Type B pancreatic cell (in vitro differentiated cells): ENCODE data around the gene DUSP2. TPM values are rescaled to one million over a fixed set of nuclear protein-coding genes. Genes with fewer than 3 reads are reported as not detected.

Experiments
- DNase-seq: peaks from one replicate; pipeline ENCODE4 v3.0.0; 2021; ENCODE audit warnings: mixed read lengths; ENCODE audit not compliant: unreplicated experiment; ENCODE audit errors: extremely low spot score
- H3K27ac Mint-ChIP-seq: 2 replicates; pipeline ENCODE4 v1.8.0; 2021; ENCODE audit warnings: mild to moderate bottlenecking, mixed read lengths
- H3K27me3 Mint-ChIP-seq: 2 replicates; pipeline ENCODE4 v1.8.0; 2021; ENCODE audit warnings: mixed read lengths
- H3K36me3 Mint-ChIP-seq: 2 replicates; pipeline ENCODE4 v1.8.0; 2021; ENCODE audit warnings: mixed read lengths
- H3K4me1 Mint-ChIP-seq: one replicate; pipeline ENCODE4 v1.8.0; 2021; ENCODE audit warnings: mixed read lengths; ENCODE audit not compliant: unreplicated experiment
- H3K4me3 Mint-ChIP-seq: 2 replicates; pipeline ENCODE4 v1.8.0; 2021; ENCODE audit warnings: mild to moderate bottlenecking, mixed read lengths
- H3K9me3 Mint-ChIP-seq: 2 replicates; pipeline ENCODE4 v1.8.0; 2021; ENCODE audit warnings: mixed read lengths
- CTCF ChIP-seq: fragments of 200-600 bp; sonication (generic); conservative IDR thresholded peaks from 2 replicates; pipeline ENCODE4 v1.5.0; 2021; ENCODE audit warnings: antibody characterized with exemption, mild to moderate bottlenecking
- total RNA-seq: library from RNA; stranded (reverse); gene quantifications from 2 replicates; pipeline ENCODE4 v1.2.1, GENCODE V29; 2021; ENCODE audit warnings: low replicate concordance

Gene DUSP2
- total RNA-seq, 1 donor from 2014 or later = 4.5 TPM

GRCh38 chr2:96110621-96111256 lies 34.5 kb downstream of the DUSP2 start:
- TF ChIP-seq CTCF = no peak
- no peak for DNase-seq
- Mint-ChIP-seq H3K4me1 (peaks cover 11% of the 10 kb centered on the region), H3K27ac (peak overlapping the region; percentile 51), H3K4me3 (no peak overlapping the region), H3K27me3 (peaks cover 6% of the 10 kb centered on the region), H3K9me3 (no peaks in the 10 kb centered on the region), H3K36me3 (no peaks in the 10 kb centered on the region)

GRCh38 chr2:96109931-96110511 lies 35.2 kb downstream of the DUSP2 start:
- Mint-ChIP-seq H3K27me3 (no peaks in the 10 kb centered on the region), H3K36me3 (no peaks in the 10 kb centered on the region), H3K9me3 (peaks cover 3% of the 10 kb centered on the region), H3K4me1 (peaks cover 11% of the 10 kb centered on the region), H3K4me3 (no peak overlapping the region), H3K27ac (no peak overlapping the region)
- no peak for TF ChIP-seq CTCF
- no peak for DNase-seq

GRCh38 chr2:96109361-96109680 lies 35.9 kb downstream of the DUSP2 start:
- DNase-seq = no peak
- no peak overlapping the region for H3K4me3 Mint-ChIP-seq

GRCh38 chr2:96108541-96109360 lies 36.5 kb downstream of the DUSP2 start:
- no peak for DNase-seq
- Mint-ChIP-seq H3K27ac (no peak overlapping the region), H3K27me3 (no peaks in the 10 kb centered on the region)

More at GRCh38 chr2:96109361-96109680, 35.9 kb downstream of the DUSP2 start:
- Mint-ChIP-seq H3K9me3 (peaks cover 6% of the 10 kb centered on the region), H3K4me1 (peaks cover 11% of the 10 kb centered on the region), H3K27ac (no peak overlapping the region), H3K27me3 (no peaks in the 10 kb centered on the region), H3K36me3 (no peaks in the 10 kb centered on the region)
- no peak for TF ChIP-seq CTCF

GRCh38 chr2:96108151-96108540 lies 37.1 kb downstream of the DUSP2 start:
- Mint-ChIP-seq H3K4me1 (peaks cover 11% of the 10 kb centered on the region), H3K9me3 (peaks cover 6% of the 10 kb centered on the region), H3K27me3 (no peaks in the 10 kb centered on the region), H3K4me3 (no peak overlapping the region), H3K36me3 (no peaks in the 10 kb centered on the region), H3K27ac (no peak overlapping the region)
- no peak for TF ChIP-seq CTCF
- no peak for DNase-seq

More at GRCh38 chr2:96108541-96109360, 36.5 kb downstream of the DUSP2 start:
- no peak for TF ChIP-seq CTCF
- peaks cover 11% of the 10 kb centered on the region for H3K4me1 Mint-ChIP-seq
- peaks cover 6% of the 10 kb centered on the region for H3K9me3 Mint-ChIP-seq
- H3K4me3 Mint-ChIP-seq = no peak overlapping the region
- no peaks in the 10 kb centered on the region for H3K36me3 Mint-ChIP-seq
